IPS DF 6.9 (cell line): ENCODE results near the gene STIMATE.

Experiments used
- DNase-seq: peaks from one replicate; pipeline ENCODE4 v3.0.0-alpha.2; 2013; ENCODE audit warnings: low read depth, low spot score
- H3K27ac ChIP-seq: one replicate; pipeline ENCODE4 v1.5.1; 2013; ENCODE audit warnings: low read length, control low read depth
- H3K27me3 ChIP-seq: 2 replicates; pipeline ENCODE4 v1.6.1; 2013; ENCODE audit warnings: mild to moderate bottlenecking, low read length; ENCODE audit not compliant: control insufficient read depth, insufficient read depth
- H3K36me3 ChIP-seq: 2 replicates; pipeline ENCODE4 v1.6.1; 2013; ENCODE audit warnings: low read length; ENCODE audit not compliant: control insufficient read depth, insufficient read depth
- H3K4me1 ChIP-seq: 2 replicates; pipeline ENCODE4 v1.6.1; 2013; ENCODE audit warnings: low read length; ENCODE audit not compliant: control insufficient read depth, insufficient read depth
- H3K4me3 ChIP-seq: 2 replicates; pipeline ENCODE4 v1.5.1; 2013; ENCODE audit warnings: mild to moderate bottlenecking, low read length
- H3K9me3 ChIP-seq: 2 replicates; pipeline ENCODE4 v1.6.1; 2013; ENCODE audit warnings: low read length, inconsistent platforms; ENCODE audit not compliant: control insufficient read depth, insufficient read depth
- WGBS: extraction: QIAGEN DNeasy Blood & Tissue Kit; methylation state at CpG from one replicate; pipeline ENCODE4 v1.1.7; 2013; ENCODE audit warnings: mixed read lengths, missing lambda C conversion rate; ENCODE audit not compliant: insufficient read length, insufficient coverage; 5-methylcytosine and 5-hydroxymethylcytosine counted together

Gene STIMATE

DNA sequence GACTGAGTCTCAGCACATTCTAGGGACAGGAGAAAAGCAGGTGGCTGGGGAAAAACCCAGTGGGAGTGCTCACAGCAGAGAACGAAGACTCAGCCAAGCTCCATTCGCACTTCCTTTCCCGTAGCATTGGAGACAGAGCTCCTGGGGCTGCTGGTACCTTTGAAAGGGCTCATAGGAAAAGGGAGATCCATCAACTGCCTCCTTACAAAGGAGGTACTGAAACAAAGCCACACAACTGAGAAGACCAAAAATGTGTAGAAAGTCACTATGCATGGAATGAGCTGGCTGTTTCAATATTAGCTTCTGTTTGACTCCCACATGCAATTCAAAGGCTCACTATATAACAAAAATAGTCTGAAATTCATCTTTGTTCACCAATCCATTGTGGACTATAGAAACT, 16.9 kb downstream of the STIMATE start:
- Histone ChIP-seq H3K36me3 (no peaks in the 10 kb centered on the region), H3K4me3 (no peak overlapping the region), H3K9me3 (no peaks in the 10 kb centered on the region), H3K27me3 (no peaks in the 10 kb centered on the region), H3K27ac (no peak overlapping the region), H3K4me1 (peaks cover 2% of the 10 kb centered on the region; the same call in 1 of the 2 replicates)
- no CpG with 5 or more reads among the region's 3 CpGs for WGBS
- DNase-seq = no peak

DNA sequence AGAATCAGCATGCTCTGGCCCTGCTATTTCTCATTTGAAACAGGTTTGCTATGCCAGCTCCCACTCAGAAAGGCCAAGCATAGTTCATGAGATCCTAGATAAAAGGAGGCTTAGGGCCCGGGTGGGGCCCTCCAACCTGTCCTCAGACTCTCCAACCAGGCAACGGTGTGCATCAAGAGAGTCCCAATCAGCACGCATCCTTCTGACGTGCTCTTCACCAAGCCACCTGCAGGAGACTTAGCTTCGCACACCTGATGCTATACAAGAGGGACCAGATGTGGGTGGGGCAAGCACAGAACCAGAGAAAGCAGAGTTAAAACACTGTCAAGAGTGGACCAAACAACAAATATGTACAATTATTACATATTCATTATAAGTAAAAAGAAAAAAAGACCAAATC, 17.3 kb downstream of the STIMATE start:
- whole genome bisulfite sequencing = no CpG with 5 or more reads among the region's 5 CpGs
- Histone ChIP-seq H3K36me3 (no peaks in the 10 kb centered on the region), H3K27ac (no peak overlapping the region), H3K4me3 (no peak overlapping the region), H3K4me1 (peaks cover 2% of the 10 kb centered on the region; the same call in 1 of the 2 replicates), H3K9me3 (no peaks in the 10 kb centered on the region), H3K27me3 (no peaks in the 10 kb centered on the region)
- DNase-seq = no peak

DNA sequence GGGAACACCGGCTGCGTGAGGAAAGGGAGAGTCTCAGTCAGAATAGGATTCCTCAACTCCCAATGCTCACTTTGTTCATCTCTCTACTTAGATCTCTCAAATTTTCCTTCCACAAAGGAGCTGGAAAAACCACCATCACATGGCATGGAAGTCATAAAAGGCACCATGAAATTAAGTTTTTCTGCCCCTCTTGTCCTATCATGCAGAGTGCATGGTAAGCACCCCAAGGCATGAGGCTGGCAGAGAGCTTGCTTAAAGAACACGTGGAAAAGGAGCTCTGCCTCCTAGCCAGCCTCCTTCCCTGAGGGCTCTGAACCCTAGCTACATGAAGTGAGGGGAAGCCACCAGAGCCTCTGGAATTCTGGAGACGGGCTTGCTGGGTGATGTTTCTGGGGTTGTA, 17.8 kb downstream of the STIMATE start:
- no CpG with 5 or more reads among the region's 4 CpGs for WGBS
- no peaks in the 10 kb centered on the region for H3K36me3 ChIP-seq
- H3K4me1 ChIP-seq = peaks cover 2% of the 10 kb centered on the region; the same call in 1 of the 2 replicates
- H3K27me3 ChIP-seq = no peaks in the 10 kb centered on the region
- H3K27ac ChIP-seq = no peak overlapping the region
- no peak overlapping the region for H3K4me3 ChIP-seq
- H3K9me3 ChIP-seq = no peaks in the 10 kb centered on the region
- DNase-seq = no peak

DNA sequence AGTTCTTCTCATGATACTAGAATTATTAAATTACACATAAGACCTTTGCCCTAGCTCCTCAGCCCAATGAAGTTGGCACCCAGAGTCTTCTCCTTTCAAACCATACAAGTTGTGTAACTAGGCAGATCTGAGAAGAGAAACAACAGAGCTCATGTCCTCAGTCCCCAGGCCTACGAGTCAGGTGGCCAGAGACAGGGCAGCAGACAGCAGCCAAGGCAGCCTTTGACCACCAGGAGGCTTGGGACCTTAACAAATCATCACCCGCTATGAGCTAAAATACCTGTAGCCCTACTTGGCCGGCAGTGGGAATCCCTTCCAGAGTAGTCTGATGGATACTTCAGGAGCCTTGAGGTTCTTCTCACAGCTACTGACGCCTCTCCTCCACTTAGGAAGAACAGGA, 18.3 kb downstream of the STIMATE start:
- H3K4me1 ChIP-seq = peaks cover 2% of the 10 kb centered on the region; the same call in 1 of the 2 replicates

DNA sequence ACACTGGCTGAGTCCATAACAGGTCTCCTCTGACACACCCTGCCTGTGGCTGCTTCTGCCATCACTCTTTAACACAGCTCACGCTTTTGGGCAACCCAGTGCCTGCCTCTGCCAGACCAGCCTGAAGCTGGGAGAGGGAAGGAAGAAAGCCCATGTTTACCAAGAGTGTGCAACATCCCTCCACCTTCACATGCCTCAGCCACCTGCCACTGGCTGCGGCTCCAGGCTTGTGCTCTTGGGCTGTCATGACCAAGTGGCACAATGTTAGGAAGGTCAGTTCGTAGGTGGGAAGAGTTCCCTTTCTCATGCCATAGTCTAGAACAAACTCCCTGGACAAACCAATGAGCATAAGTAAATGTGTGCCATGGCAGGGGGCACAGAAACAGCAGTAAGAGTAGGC, 20.3 kb downstream of the STIMATE start:
- no CpG with 5 or more reads among the region's 3 CpGs for WGBS

More for the DNA sequence above, 18.3 kb downstream of the STIMATE start:
- no peaks in the 10 kb centered on the region for H3K27me3 ChIP-seq
- H3K36me3 ChIP-seq = no peaks in the 10 kb centered on the region
- H3K27ac ChIP-seq = no peak overlapping the region
- H3K4me3 ChIP-seq = no peak overlapping the region
- no peak for DNase-seq
- H3K9me3 ChIP-seq = no peaks in the 10 kb centered on the region
- no CpG with 5 or more reads among the region's 4 CpGs for WGBS

DNA sequence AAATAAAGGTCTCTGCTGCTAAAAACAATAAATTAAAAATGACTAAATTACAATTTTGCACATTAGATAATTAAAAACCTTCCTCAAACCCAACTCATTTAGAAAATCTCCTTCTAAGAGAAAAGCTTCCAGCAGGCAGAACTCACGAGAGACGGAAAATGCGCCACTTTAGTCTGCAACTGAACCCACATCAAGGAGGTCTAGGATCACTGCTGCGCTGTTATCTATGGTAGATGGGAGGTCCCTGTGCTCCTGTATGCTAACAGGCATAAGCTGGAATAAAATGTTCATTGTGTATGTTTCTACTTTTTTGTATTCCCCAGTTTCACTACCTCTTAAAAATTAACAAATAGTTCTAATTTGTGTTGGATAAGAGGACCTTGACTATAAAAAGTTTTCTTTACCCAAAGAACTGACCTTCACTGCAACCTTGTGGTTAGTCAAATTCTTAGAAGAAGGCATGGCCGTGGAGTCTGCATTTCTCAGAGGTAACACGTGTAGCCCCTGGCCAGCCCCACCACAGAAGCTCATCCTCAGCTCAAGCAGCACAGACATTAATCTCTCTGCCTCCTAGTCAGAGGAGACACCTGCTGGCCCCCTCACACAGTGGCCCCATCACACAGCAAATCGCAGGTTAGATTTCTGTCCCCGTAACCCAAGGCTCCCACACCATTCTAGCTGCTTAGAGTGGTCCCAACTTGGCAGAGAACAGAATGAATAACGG, 22.3 kb downstream of the STIMATE start:
- no peaks in the 10 kb centered on the region for H3K27me3 ChIP-seq
- no peak overlapping the region for H3K4me3 ChIP-seq
- no CpG with 5 or more reads among the region's 9 CpGs for WGBS
- H3K36me3 ChIP-seq = no peaks in the 10 kb centered on the region
- H3K27ac ChIP-seq = no peak overlapping the region
- no peak for DNase-seq
- H3K4me1 ChIP-seq = peaks cover 2% of the 10 kb centered on the region; the same call in 1 of the 2 replicates
- no peaks in the 10 kb centered on the region for H3K9me3 ChIP-seq

More for the DNA sequence above, 20.3 kb downstream of the STIMATE start:
- no peaks in the 10 kb centered on the region for H3K27me3 ChIP-seq
- H3K9me3 ChIP-seq = no peaks in the 10 kb centered on the region
- H3K36me3 ChIP-seq = no peaks in the 10 kb centered on the region
- no peak overlapping the region for H3K27ac ChIP-seq
- DNase-seq = no peak
- H3K4me1 ChIP-seq = peaks cover 2% of the 10 kb centered on the region; the same call in 1 of the 2 replicates
- H3K4me3 ChIP-seq = no peak overlapping the region

DNA sequence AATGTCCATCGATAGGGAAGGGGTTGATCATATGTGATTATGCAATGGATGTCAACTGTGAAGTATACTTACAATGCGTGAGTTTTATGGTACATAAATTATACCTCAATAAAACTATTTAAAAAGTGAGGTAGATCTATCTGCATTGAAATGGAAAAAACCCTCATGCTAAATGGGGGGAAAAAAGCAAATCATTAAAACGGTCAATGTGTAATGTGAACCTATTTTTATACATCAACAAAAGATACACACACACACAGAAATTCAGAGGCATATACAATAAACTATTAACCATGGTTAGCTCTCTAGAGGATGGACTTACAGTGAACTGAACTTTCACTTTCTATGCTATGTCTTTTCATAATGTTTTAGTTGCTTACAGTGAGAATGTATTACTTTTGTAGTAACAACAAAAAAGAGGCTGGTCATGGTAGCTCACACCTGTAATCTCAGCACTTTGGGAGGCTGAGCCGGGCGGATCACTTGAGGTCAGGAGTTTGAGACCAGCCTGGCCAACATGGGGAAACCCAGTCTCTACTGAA, 23.1 kb downstream of the STIMATE start:
- Histone ChIP-seq H3K9me3 (no peaks in the 10 kb centered on the region), H3K27me3 (no peaks in the 10 kb centered on the region), H3K4me3 (no peak overlapping the region), H3K27ac (no peak overlapping the region), H3K4me1 (peaks cover 2% of the 10 kb centered on the region; the same call in 1 of the 2 replicates), H3K36me3 (no peaks in the 10 kb centered on the region)
- no peak for DNase-seq
- no CpG with 5 or more reads among the region's 5 CpGs for WGBS

DNA sequence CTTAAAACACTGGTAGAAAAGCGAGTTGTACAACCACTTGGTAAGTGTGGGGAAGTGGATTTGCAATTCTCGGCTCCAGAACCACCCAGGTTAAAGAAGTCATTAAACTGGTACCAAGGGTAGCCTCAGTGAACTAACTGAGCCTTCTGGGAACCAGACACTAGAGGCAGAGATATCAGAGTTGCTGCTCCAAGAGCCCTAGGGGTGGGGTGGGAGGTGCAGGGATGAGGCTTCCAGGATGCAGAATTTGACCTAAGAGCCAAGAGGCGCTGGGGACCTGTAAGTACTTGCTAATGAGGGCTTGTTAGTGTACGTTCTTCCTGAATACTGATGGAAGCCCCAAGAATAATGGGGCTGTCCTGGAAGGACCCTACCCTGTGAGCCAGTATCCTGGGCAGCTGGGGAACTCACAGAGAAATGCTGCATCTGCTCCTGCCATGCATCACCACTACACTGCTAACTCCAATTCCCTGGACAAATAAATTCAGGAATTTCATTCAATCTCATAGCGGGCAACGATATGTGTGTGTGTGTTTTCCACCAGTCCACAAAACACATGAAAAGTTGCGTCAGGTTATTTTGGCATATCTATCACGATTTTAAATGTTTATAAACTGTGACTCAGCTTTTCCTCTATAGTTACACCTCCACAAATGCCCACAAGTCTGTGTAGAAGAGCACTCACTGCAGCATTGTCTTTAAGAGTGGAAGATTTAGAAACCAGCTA, 23.8 kb downstream of the STIMATE start:
- H3K27me3 ChIP-seq = no peaks in the 10 kb centered on the region
- no peaks in the 10 kb centered on the region for H3K36me3 ChIP-seq
- no CpG with 5 or more reads among the region's 8 CpGs for WGBS
- no peak overlapping the region for H3K27ac ChIP-seq
- DNase-seq = no peak
- peaks cover 2% of the 10 kb centered on the region; the same call in 1 of the 2 replicates for H3K4me1 ChIP-seq
- no peak overlapping the region for H3K4me3 ChIP-seq
- no peaks in the 10 kb centered on the region for H3K9me3 ChIP-seq

DNA sequence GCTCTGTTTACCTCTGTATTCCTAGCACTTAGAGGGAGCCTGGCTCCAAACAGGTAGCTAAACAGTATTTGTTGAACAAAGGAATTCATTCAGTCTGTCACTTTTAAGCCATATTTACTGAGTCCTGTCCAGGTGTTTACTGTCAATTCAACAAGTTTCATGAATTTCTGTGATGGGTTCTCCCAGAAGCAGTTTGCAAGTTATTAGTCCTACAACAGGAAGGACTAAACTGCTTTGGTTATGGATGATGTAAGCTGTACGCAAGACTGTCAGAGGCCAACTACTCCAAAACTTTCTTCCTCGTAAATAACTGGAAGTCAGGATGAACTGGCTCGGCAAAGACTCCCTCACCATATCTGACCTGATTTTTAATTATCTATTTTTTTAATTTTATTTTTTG, 25.1 kb downstream of the STIMATE start:
- no peak for DNase-seq
- H3K36me3 ChIP-seq = no peaks in the 10 kb centered on the region
- H3K4me3 ChIP-seq = no peak overlapping the region
- no peak overlapping the region for H3K27ac ChIP-seq
- no peaks in the 10 kb centered on the region for H3K27me3 ChIP-seq
- peaks cover 2% of the 10 kb centered on the region; the same call in 1 of the 2 replicates for H3K4me1 ChIP-seq
- no CpG with 5 or more reads among the region's 3 CpGs for WGBS
- no peaks in the 10 kb centered on the region for H3K9me3 ChIP-seq

DNA sequence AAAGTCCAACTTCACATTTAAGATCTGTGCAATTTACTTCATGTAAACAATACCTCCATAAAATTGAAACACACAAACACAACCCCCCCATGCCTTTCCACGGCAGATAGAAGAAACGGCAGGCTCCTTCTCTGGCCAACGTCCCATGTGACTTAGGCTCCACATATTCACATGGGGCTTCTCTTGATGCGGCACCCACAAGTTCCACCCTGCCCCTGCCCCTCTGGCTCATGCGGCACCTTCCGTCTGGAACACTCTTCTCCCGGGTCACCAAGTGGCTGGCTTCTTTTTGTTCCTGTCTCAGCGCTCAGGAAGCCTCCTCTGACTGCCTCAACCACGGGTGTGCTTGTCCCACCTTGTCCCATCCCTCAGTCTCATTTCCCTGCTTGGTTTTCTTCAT, 25.6 kb downstream of the STIMATE start:
- peaks cover 2% of the 10 kb centered on the region; the same call in 1 of the 2 replicates for H3K4me1 ChIP-seq
- no peaks in the 10 kb centered on the region for H3K27me3 ChIP-seq
- no peaks in the 10 kb centered on the region for H3K36me3 ChIP-seq
- H3K4me3 ChIP-seq = no peak overlapping the region
- DNase-seq = no peak
- WGBS = no CpG with 5 or more reads among the region's 9 CpGs
- H3K9me3 ChIP-seq = no peaks in the 10 kb centered on the region
- H3K27ac ChIP-seq = no peak overlapping the region
